Liver (tissue), 9 donors: ENCODE results near the gene GLT1D1. TPM values are rescaled to one million over a fixed set of nuclear protein-coding genes. Genes with fewer than 3 reads are reported as not detected.
"Not testable (repeated sequence)": the region's sequence is repeated elsewhere in the genome, so short reads cannot be mapped to it uniquely, and the experiment has no call there.

Experiments
- DNase-seq: peaks from one replicate; pipeline ENCODE4 v3.0.0-alpha.2; 2017; ENCODE audit warnings: low spot score
- H3K27ac ChIP-seq, 2 donors: one replicate each; pipeline ENCODE4 v1.7.0; 2013; ENCODE audit warnings: inconsistent platforms in 2 of 2, low read length in 2 of 2, control low read depth in 1 of 2, low read depth in 1 of 2, mild to moderate bottlenecking in 1 of 2
- H3K27me3 ChIP-seq, 4 donors: one replicate each; pipeline versions ENCODE4 v1.6.1 to v1.7.0; 2013; ENCODE audit warnings: low read length in 3 of 4, inconsistent platforms in 1 of 4, mild to moderate bottlenecking in 1 of 4, moderate library complexity in 1 of 4; ENCODE audit not compliant: control insufficient read depth in 4 of 4, insufficient read depth in 4 of 4
- H3K36me3 ChIP-seq, 4 donors: one replicate each; pipeline versions ENCODE4 v1.6.1 to v1.7.0; 2013; ENCODE audit warnings: low read length in 3 of 4, mild to moderate bottlenecking in 3 of 4, low read depth in 1 of 4, moderate library complexity in 1 of 4; ENCODE audit not compliant: control insufficient read depth in 4 of 4, insufficient read depth in 3 of 4
- H3K4me1 ChIP-seq, 4 donors: one replicate each; pipeline versions ENCODE4 v1.6.1 to v1.7.0; 2013; ENCODE audit warnings: low read length in 3 of 4, mild to moderate bottlenecking in 3 of 4, moderate library complexity in 1 of 4; ENCODE audit not compliant: control insufficient read depth in 4 of 4, insufficient read depth in 4 of 4
- H3K4me3 ChIP-seq, 3 donors: one replicate each; pipeline versions ENCODE4 v1.6.1 to v1.7.0; 2013; ENCODE audit warnings: low read length in 3 of 3, control low read depth in 1 of 3, low read depth in 1 of 3, mild to moderate bottlenecking in 1 of 3
- H3K9ac ChIP-seq, 2 donors: one replicate each; pipeline ENCODE4 v1.7.0; 2013; ENCODE audit warnings: low read length in 2 of 2, mild to moderate bottlenecking in 2 of 2, moderate library complexity in 2 of 2, control low read depth in 1 of 2, low read depth in 1 of 2
- H3K9me3 ChIP-seq, 4 donors: one replicate each; pipeline versions ENCODE4 v1.6.1 to v1.7.0; 2013; ENCODE audit warnings: low read length in 3 of 4; ENCODE audit not compliant: control insufficient read depth in 4 of 4
- CTCF ChIP-seq: fragments of 150-350 bp; IDR thresholded peaks from 2 replicates; pipeline ENCODE4 v1.5.1; 2017; ENCODE audit warnings: improper control_type of control experiment, low read depth, low read length; ENCODE audit not compliant: missing input control
- GABPA ChIP-seq, 2 donors: IDR thresholded peaks in 1 of 2; conservative IDR thresholded peaks in 1 of 2; 2 replicates each; pipeline ENCODE4 v1.6.1; 2016; ENCODE audit warnings: antibody characterized with exemption in 2 of 2, mild to moderate bottlenecking in 1 of 2, moderate library complexity in 1 of 2
- HNF4A ChIP-seq, 2 donors: conservative IDR thresholded peaks; 2 replicates each; pipeline ENCODE4 v1.6.1; 2016; ENCODE audit warnings: antibody characterized with exemption in 2 of 2, mild to moderate bottlenecking in 2 of 2
- HNF4G ChIP-seq: IDR thresholded peaks from 2 replicates; pipeline ENCODE4 v1.6.1; 2016; ENCODE audit warnings: antibody characterized with exemption
- JUND ChIP-seq, 2 donors: IDR thresholded peaks; 2 replicates each; pipeline ENCODE4 v1.6.1; 2016; ENCODE audit warnings: antibody characterized with exemption in 2 of 2
- RXRA ChIP-seq, 2 donors: IDR thresholded peaks; 2 replicates each; pipeline ENCODE4 v1.6.1; 2017 to 2018; ENCODE audit warnings: antibody characterized with exemption in 2 of 2, mild to moderate bottlenecking in 1 of 2
- YY1 ChIP-seq: IDR thresholded peaks from 2 replicates; pipeline ENCODE4 v1.6.1; 2016; ENCODE audit warnings: antibody characterized with exemption, mild to moderate bottlenecking
- WGBS: extraction: QIAGEN DNeasy Blood & Tissue Kit; methylation state at CpG from one replicate; pipeline ENCODE4 v1.1.7; 2013; 5-methylcytosine and 5-hydroxymethylcytosine counted together
- polyA plus RNA-seq, 2 donors: library from polyadenylated mRNA; stranded (reverse) in 1 of 2; unstranded in 1 of 2; fragments of 200-250 nt in 1 of 2; fragments of >200 nt in 1 of 2; fragmentation: Nextera tagmentation in 1 of 2; extraction: Ambion mirVana in 1 of 2; gene quantifications; one replicate each; pipeline versions ENCODE4 v1.2.1 to v1.2.3, GENCODE V29; 2013 to 2015
- total RNA-seq, 2 donors: library from RNA; depleted of rRNA; stranded (reverse); fragments of >200 nt; gene quantifications; one replicate each; pipeline ENCODE4 v1.2.3, GENCODE V29; 2014
- TF ChIP-seq, protein P1 (sequence below): IDR thresholded peaks from 2 replicates; pipeline ENCODE4 v1.6.1; 2016; ENCODE audit warnings: antibody characterized with exemption
- donor health status: healthy.
- donor health status: healthy.
- donor health status: healthy.
- donor health status: healthy.
- donor health status: healthy.

GLT1D1 gene
- total and polyA plus RNA-seq, 4 donors = 10.4 to 17.7 (median 13.9) TPM

DNA sequence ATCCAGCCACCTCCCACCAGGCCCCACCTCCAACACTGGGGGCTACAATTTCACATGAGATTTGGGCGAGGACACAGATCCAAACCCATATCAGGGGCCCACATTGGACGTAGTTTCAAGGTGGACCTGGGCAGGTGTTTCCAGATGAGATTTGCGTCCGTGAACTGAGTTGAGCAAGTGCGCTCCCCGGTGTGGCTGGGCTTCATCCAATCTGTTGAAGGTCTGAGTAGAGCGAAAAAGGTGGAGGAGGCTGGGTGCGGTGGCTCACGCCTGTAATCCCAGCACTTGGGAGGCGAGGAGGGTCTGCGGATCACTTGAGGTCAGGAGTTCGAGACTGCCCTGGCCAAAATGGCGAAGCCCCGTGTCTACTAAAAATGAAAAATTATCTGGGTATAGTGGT lies 4.9 kb upstream of the GLT1D1 start:
- H3K27me3 ChIP-seq = no peaks in the 10 kb centered on the region
- no peak overlapping the region for H3K9ac ChIP-seq
- no peaks in the 10 kb centered on the region for H3K4me1 ChIP-seq
- H3K36me3 ChIP-seq = no peaks in the 10 kb centered on the region
- WGBS = 97% methylated on average over 14 of the region's 14 CpGs
- H3K9me3 ChIP-seq = no peaks in the 10 kb centered on the region
- no peak overlapping the region for H3K27ac ChIP-seq
- DNase-seq = no peak
- H3K4me3 ChIP-seq = no peak overlapping the region
- no peak for TF ChIP-seq HNF4A (conservative IDR thresholded peaks at IDR 0.05)
- TF ChIP-seq YY1 = no peak
- TF ChIP-seq GABPA (IDR thresholded peaks at IDR 0.05 in 1 of 2, conservative IDR thresholded peaks at IDR 0.05 in 1 of 2) = no peak
- TF ChIP-seq CTCF = no peak

- 74% methylated on average over 6 of the region's 6 CpGs for WGBS
- H3K9ac ChIP-seq, H3K9me3 ChIP-seq, H3K4me3 ChIP-seq, H3K27ac ChIP-seq, H3K4me1 ChIP-seq, DNase-seq, H3K36me3 ChIP-seq, H3K27me3 ChIP-seq: not testable (repeated sequence)
Observed at GRCh38 chr12:128849806-128850205, 3.5 kb upstream of the GLT1D1 start.

GRCh38 chr12:128850400-128850799 lies 2.9 kb upstream of the GLT1D1 start:
- no peaks in the 10 kb centered on the region for H3K27me3 ChIP-seq
- no peak overlapping the region for H3K27ac ChIP-seq
- no peak for DNase-seq
- H3K4me3 ChIP-seq = no peak overlapping the region
- TF ChIP-seq, protein P1, sequence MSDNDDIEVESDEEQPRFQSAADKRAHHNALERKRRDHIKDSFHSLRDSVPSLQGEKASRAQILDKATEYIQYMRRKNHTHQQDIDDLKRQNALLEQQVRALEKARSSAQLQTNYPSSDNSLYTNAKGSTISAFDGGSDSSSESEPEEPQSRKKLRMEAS = no peak
- TF ChIP-seq HNF4G (no peak), RXRA (IDR thresholded peaks at IDR 0.05) (no peak), JUND (IDR thresholded peaks at IDR 0.05) (no peak)
- H3K4me1 ChIP-seq = peaks cover 0 to 4% (median 2%) of the 10 kb centered on the region in 4 donors
- no peaks in the 10 kb centered on the region for H3K36me3 ChIP-seq
- WGBS = 87% methylated on average over 3 of the region's 3 CpGs
- H3K9ac ChIP-seq = no peak overlapping the region
- no peaks in the 10 kb centered on the region for H3K9me3 ChIP-seq

DNA sequence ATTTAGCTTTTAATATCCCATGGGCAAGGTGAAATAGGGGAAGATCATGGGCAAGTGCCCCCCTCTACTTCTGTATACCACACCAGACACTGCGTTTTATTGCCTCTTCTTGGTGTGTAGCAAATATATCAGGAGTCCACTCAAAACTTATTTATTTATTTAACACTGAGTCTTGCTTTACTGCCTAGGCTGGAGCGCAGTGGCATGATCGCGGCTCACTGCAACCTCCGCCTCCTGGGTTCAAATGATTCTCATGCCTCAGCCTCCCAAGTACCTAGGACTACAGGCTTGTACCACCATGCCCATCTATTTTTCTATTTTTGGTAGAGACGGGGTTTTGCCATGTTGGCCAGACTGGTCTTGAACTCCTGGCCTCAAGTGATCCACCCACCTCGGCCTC lies 1.8 kb upstream of the GLT1D1 start:
- H3K9ac ChIP-seq, DNase-seq, H3K36me3 ChIP-seq, H3K27me3 ChIP-seq, H3K9me3 ChIP-seq, H3K4me3 ChIP-seq, H3K27ac ChIP-seq, H3K4me1 ChIP-seq: not testable (repeated sequence)
- WGBS = 90% methylated on average over 7 of the region's 7 CpGs
